Uterus (tissue), 4 donors: ENCODE measurements around the gene ZNF548. TPM values are rescaled to one million over a fixed set of nuclear protein-coding genes. Genes with fewer than 3 reads are reported as not detected.
"Not testable (repeated sequence)": the region's sequence is repeated elsewhere in the genome, so short reads cannot be mapped to it uniquely, and the experiment has no call there.

Experiments
- DNase-seq, 2 donors: peaks; one replicate each; pipeline ENCODE4 v3.0.0-alpha.2; 2019 to 2020
- H3K27ac ChIP-seq, 2 donors: fragments of 200-600 bp; sonication (generic); 1 replicate in 1 of 2; 2 replicates in 1 of 2; pipeline ENCODE4 v1.5.1; 2016 to 2018
- H3K27me3 ChIP-seq, 2 donors: fragments of 200-600 bp; sonication (generic); one replicate each; pipeline ENCODE4 v1.5.1; 2018 to 2019; ENCODE audit warnings: control low read depth in 1 of 2
- H3K36me3 ChIP-seq, 2 donors: fragments of 200-600 bp; sonication (generic); one replicate each; pipeline ENCODE4 v1.5.1; 2019; ENCODE audit warnings: control low read depth in 1 of 2
- H3K4me1 ChIP-seq, 2 donors: fragments of 200-600 bp; sonication (generic); one replicate each; pipeline ENCODE4 v1.5.1; 2018 to 2019; ENCODE audit warnings: control low read depth in 1 of 2
- H3K4me3 ChIP-seq, 2 donors: fragments of 200-600 bp; sonication (generic); 1 replicate in 1 of 2; 2 replicates in 1 of 2; pipeline ENCODE4 v1.5.1; 2018 to 2019; ENCODE audit warnings: mild to moderate bottlenecking in 1 of 2
- H3K9me3 ChIP-seq, 2 donors: fragments of 200-600 bp; sonication (generic); one replicate each; pipeline ENCODE4 v1.5.1; 2019; ENCODE audit warnings: control low read depth in 1 of 2
- POLR2A ChIP-seq, 2 donors: fragments of 450-650 bp; IDR thresholded peaks; one replicate each; pipeline ENCODE4 v1.6.1; 2016; ENCODE audit warnings: antibody characterized with exemption in 2 of 2, mild to moderate bottlenecking in 1 of 2, moderate library complexity in 1 of 2
- intact Hi-C: fragments of 100-400 bp; cut with DNase I; formaldehyde crosslinking; loops from one replicate; pipeline ENCODE4 v1.15.1; 2023; ENCODE audit warnings: low total_unique reads
- total RNA-seq, 4 donors: library from RNA; depleted of rRNA in 3 of 4; stranded (reverse); fragments of >200 nt in 3 of 4; gene quantifications; one replicate each; pipeline versions ENCODE4 v1.1.0 to v1.2.4, GENCODE V29; 2014 to 2023
- TF ChIP-seq, protein P1 (sequence below), 4 experiments: fragments of 200-600 bp in 2 of 4; fragments of 450-650 bp in 2 of 4; sonication (generic) in 2 of 4; IDR thresholded peaks; one replicate each; pipeline ENCODE4 v1.5.1; 2016 to 2019; ENCODE audit warnings: antibody characterized with exemption in 4 of 4, mild to moderate bottlenecking in 2 of 4, moderate library complexity in 1 of 4
- donor health status: DM: yes; HTN: yes; CAD: no.

Gene ZNF548
- total RNA-seq, 4 donors from 2014 or later: 12.6 to 77.9 (median 53.1) TPM

DNA sequence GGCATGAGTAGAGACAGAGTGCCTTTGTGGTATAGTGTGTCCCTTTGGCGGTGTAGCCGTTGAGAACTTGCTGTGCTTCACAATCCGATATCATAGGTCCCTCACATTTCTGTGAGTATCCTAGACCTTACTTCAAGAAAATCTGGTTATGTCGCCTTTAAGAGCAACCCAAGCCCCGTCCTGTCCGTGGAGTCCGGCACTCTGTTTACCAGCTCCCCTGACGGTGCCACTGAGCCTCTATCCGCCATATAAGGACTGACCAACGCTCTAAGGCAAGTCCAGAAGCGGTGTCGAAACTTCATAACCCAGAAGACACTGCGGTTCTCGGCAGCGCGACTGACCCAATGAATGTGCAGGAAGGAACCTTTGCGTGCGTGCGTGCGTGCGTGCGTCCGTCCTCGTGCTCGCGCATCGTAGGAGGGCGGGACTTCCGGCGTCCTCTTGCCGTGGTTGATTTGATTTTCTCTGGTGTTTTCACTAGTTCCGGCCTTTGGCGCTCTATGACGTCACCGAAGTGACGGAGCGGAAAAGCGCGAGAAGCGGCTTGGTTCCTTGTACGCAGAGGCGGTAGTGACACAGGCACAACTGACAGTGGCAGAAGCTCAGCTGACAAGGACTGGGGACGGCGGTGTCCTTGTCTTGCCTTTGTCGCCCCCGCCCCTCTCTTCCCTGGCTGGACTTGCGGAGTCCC, 26.5 kb upstream of the ZNF548 start, which contains the start of the genes TRAPPC2B and ZNF547:
TSS of gene TRAPPC2B (plus strand) at position 555 of the 691 bp plus-strand sequence. CDS start 1,283 bp downstream, outside the sequence.
TSS of gene ZNF547 (plus strand) at position 555 of the 691 bp plus-strand sequence. CDS start 5,005 bp downstream, outside the sequence.
- intact Hi-C loops: no loop called here

DNA sequence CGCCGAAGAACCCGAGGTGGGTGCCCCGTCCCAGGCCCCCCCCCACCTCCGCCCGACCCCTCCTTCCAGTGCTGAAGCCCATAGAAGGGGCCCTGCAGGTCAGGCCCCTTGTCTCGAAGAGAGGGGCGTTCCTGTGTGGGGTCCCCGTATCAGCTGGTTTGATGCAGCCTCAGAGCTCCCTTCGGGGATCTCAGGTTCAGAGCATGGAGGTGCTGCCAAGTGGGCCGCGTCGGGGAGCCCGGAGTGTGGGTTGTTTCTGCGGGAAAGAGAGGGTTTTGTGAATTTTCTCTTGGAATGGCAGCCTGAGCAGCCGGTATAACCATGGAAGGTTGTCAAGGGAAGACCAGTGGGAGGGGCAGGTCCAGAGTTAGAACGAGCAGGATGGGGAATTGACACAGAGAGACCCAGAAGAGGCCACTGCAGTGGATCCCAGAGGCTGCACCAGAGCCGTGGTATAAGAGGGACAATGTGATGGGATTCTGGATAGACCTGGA, 25.9 kb upstream of the ZNF548 start:
- intact Hi-C loops: no loop called here
- H3K36me3 ChIP-seq: no peaks in the 10 kb centered on the region

More for the DNA sequence above, 26.5 kb upstream of the ZNF548 start, which contains the start of the genes TRAPPC2B and ZNF547:
- Histone ChIP-seq H3K4me1 (no peaks in the 10 kb centered on the region), H3K27ac (peak within 1 kb of the TSS; percentile 81 to 97), H3K36me3 (no peaks in the 10 kb centered on the region), H3K4me3 (peak within 1 kb of the TSS; percentile 59 to 78), H3K27me3 (no peaks in the 10 kb centered on the region), H3K9me3 (peaks cover 0 to 35% of the 10 kb centered on the region in 2 donors)
- TF ChIP-seq POLR2A (IDR thresholded peaks at IDR 0.05): peak in 1 of 2 donors; percentile 52
- TF ChIP-seq, protein P1, sequence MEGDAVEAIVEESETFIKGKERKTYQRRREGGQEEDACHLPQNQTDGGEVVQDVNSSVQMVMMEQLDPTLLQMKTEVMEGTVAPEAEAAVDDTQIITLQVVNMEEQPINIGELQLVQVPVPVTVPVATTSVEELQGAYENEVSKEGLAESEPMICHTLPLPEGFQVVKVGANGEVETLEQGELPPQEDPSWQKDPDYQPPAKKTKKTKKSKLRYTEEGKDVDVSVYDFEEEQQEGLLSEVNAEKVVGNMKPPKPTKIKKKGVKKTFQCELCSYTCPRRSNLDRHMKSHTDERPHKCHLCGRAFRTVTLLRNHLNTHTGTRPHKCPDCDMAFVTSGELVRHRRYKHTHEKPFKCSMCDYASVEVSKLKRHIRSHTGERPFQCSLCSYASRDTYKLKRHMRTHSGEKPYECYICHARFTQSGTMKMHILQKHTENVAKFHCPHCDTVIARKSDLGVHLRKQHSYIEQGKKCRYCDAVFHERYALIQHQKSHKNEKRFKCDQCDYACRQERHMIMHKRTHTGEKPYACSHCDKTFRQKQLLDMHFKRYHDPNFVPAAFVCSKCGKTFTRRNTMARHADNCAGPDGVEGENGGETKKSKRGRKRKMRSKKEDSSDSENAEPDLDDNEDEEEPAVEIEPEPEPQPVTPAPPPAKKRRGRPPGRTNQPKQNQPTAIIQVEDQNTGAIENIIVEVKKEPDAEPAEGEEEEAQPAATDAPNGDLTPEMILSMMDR (IDR thresholded peaks at IDR 0.05): peak in 1 of 4 experiments; percentile 16
- DNase-seq: peak; percentile 97 to 99

DNA sequence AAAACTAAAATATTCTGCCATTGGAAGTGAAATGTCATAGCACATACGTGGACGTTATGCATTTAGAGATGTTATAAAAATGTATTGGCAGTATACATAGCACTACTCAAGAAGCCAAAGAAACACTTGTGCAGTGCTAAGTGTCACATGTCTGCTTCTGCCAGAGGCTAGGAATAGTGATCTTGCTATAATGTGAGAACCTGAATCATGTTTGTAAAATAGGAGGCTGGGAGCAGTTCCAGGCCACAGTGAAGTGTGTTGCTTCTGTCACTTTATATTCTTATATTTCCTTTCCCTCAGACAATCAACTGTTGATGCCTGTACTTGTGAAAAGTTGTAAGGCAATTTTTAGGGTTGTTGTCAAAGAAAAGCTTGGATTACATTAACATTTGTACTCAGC, 22.9 kb upstream of the ZNF548 start:
- DNase-seq: no peak
- Histone ChIP-seq H3K27ac (no peak overlapping the region), H3K4me3 (no peak overlapping the region), H3K9me3 (peaks cover 0 to 13% of the 10 kb centered on the region in 2 donors), H3K36me3 (no peaks in the 10 kb centered on the region), H3K27me3 (no peaks in the 10 kb centered on the region), H3K4me1 (no peaks in the 10 kb centered on the region)
- TF ChIP-seq, protein P1 (IDR thresholded peaks at IDR 0.05): no peak
- no peak for TF ChIP-seq POLR2A (IDR thresholded peaks at IDR 0.05)
- intact Hi-C loops: no loop called here

More for the DNA sequence above, 25.9 kb upstream of the ZNF548 start:
- DNase-seq: no peak
- Histone ChIP-seq H3K4me3 (peak overlapping the region; percentile 59 to 78), H3K9me3 (peaks cover 0 to 29% of the 10 kb centered on the region in 2 donors), H3K4me1 (no peaks in the 10 kb centered on the region), H3K27ac (peak overlapping the region; percentile 81 to 97), H3K27me3 (no peaks in the 10 kb centered on the region)
- no peak for TF ChIP-seq POLR2A (IDR thresholded peaks at IDR 0.05)
- TF ChIP-seq, protein P1 (IDR thresholded peaks at IDR 0.05): no peak

DNA sequence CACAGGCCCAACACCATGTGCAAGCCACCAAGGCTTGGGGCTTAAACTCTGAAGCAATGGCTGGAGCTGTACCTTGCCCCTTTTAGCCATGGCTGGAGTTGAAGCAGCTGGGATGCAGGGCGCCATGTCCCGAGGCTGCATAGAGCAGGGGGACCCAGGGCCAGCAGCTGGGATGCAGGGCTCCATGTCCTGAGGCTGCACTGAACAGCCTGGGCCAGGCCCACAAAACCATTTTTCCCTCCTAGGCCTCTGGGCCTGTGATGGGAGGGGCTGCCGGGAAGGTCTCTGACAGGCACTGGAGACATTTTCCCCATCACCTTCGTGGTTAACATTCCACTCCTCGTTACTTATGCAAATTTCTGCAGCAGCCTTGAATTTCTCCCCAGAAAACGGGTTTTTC, 15.5 kb upstream of the ZNF548 start:
- H3K27me3 ChIP-seq: no peaks in the 10 kb centered on the region
- no peaks in the 10 kb centered on the region for H3K36me3 ChIP-seq
- no peak overlapping the region for H3K27ac ChIP-seq
- TF ChIP-seq POLR2A (IDR thresholded peaks at IDR 0.05): no peak
- TF ChIP-seq, protein P1 (IDR thresholded peaks at IDR 0.05): no peak
- intact Hi-C loops: no loop called here
- H3K9me3 ChIP-seq: peaks cover 0 to 4% of the 10 kb centered on the region in 2 donors
- H3K4me3 ChIP-seq: no peak overlapping the region
- H3K4me1 ChIP-seq: no peaks in the 10 kb centered on the region
- DNase-seq: no peak

DNA sequence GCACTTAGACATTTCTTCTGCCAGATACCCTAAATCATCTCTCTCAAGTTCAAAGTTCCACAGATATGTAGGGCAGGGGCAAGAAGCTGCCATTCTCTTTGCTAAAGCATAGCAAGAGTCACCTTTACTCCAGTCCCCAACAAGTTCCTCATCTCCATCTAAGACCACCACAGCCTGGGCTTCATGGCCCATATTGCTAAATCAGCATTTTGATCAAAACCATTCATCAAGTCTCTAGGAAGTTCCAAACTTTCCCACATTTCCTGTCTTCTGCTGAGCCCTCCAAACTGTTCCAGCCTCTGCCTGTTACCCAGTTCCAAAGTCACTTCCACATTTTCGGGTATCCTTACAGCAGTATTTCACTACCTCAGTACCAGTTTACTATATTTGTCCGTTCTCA, 15.0 kb upstream of the ZNF548 start:
- intact Hi-C loops, H3K27ac ChIP-seq, H3K36me3 ChIP-seq, H3K27me3 ChIP-seq, H3K4me3 ChIP-seq, DNase-seq, H3K9me3 ChIP-seq, H3K4me1 ChIP-seq: not testable (repeated sequence)
